Measurements from ENCODE around the gene PCCA. TPM values are rescaled to one million over a fixed set of nuclear protein-coding genes. Genes with fewer than 3 reads are reported as not detected.

Gene PCCA
- polyA plus RNA-seq, 1 of the 3 experiments (the other 2 are of a cell fraction): 7.3 TPM

- CTCF ChIA-PET: no interaction called here
- DNase-seq: no peak
- WGBS (ENCODE audit: low lambda C conversion rate): 75% methylated on average over 3 of the region's 3 CpGs
Measured at GRCh38 chr13:100244431-100244830, 155.5 kb downstream of the PCCA start.

GRCh38 chr13:100245104-100245503 lies 156.2 kb downstream of the PCCA start:
- Histone ChIP-seq H3K36me3 (replicated peaks in 1 of 2; ENCODE audit: control insufficient read depth in 1 of 2, insufficient read depth in 2 of 2, low read length in 1 of 2) (peaks cover 0 to 22% of the 10 kb centered on the region in 2 experiments), H3K9me3 (peaks cover 16% of the 10 kb centered on the region), H3K9ac (no peak overlapping the region), H3K4me1 (ENCODE audit: control insufficient read depth in 1 of 2, insufficient read depth in 2 of 2, low read depth in 1 of 2, low read length in 1 of 2) (no peaks in the 10 kb centered on the region), H2AFZ (ENCODE audit: low read depth) (no peak overlapping the region), H3K4me3 (ENCODE audit: low read depth in 2 of 2, low read length in 1 of 2) (no peak overlapping the region), H3K27ac (ENCODE audit: low read depth in 2 of 2, low read length in 1 of 2) (no peak overlapping the region), H3K27me3 (ENCODE audit: insufficient read depth) (no peaks in the 10 kb centered on the region), H3F3A (replicated peaks; ENCODE audit: insufficient read depth) (peaks cover 5% of the 10 kb centered on the region), H4K20me1 (ENCODE audit: insufficient read depth) (no peaks in the 10 kb centered on the region), H3K79me2 (ENCODE audit: insufficient read depth) (no peaks in the 10 kb centered on the region), H3K4me2 (no peak overlapping the region), H3K9me2 (no peaks in the 10 kb centered on the region)
- CTCF ChIA-PET: interaction anchor here (1.2 to 1.7 kb wide), 2 partner anchors 10 to 270 kb away, joined by 5 to 9 read pairs; no protein-coding TSS in a partner anchor
- no peak for DNase-seq
- POLR2A ChIA-PET: no interaction called here
- WGBS (ENCODE audit: low lambda C conversion rate): 55% methylated on average over 1 of the region's 1 CpG
- TF ChIP-seq REST (IDR thresholded peaks at IDR 0.05; ENCODE audit: low read depth, low read length): no peak
- TF ChIP-seq RFX5 (IDR thresholded peaks at IDR 0.05; ENCODE audit: low read length): no peak
- no peak for TF ChIP-seq FOXM1 (IDR thresholded peaks at IDR 0.05; ENCODE audit: low read depth)
- TF ChIP-seq EZH2phosphoT487 (IDR thresholded peaks at IDR 0.05; ENCODE audit: borderline replicate concordance, low read depth): no peak
- no peak for TF ChIP-seq SIN3A (IDR thresholded peaks at IDR 0.05; ENCODE audit: borderline replicate concordance, low read depth, low read length)
- no peak for TF ChIP-seq NFIC (IDR thresholded peaks at IDR 0.05; ENCODE audit: borderline replicate concordance)
- no peak for TF ChIP-seq RAD21 (IDR thresholded peaks at IDR 0.05; ENCODE audit: low read length)
- no peak for TF ChIP-seq SMC3 (IDR thresholded peaks at IDR 0.05; ENCODE audit: low read depth, low read length)
- TF ChIP-seq GABPA (IDR thresholded peaks at IDR 0.05; ENCODE audit: low read depth): no peak

More at GRCh38 chr13:100244431-100244830, 155.5 kb downstream of the PCCA start:
- POLR2A ChIA-PET: no interaction called here
- Histone ChIP-seq H2AFZ (ENCODE audit: low read depth) (no peak overlapping the region), H3K27ac (ENCODE audit: low read depth in 2 of 2, low read length in 1 of 2) (no peak overlapping the region), H3K9me2 (no peaks in the 10 kb centered on the region), H3K9ac (no peak overlapping the region), H3K4me2 (no peak overlapping the region), H4K20me1 (ENCODE audit: insufficient read depth) (no peaks in the 10 kb centered on the region), H3K9me3 (peaks cover 15% of the 10 kb centered on the region), H3K4me1 (ENCODE audit: control insufficient read depth in 1 of 2, insufficient read depth in 2 of 2, low read depth in 1 of 2, low read length in 1 of 2) (no peaks in the 10 kb centered on the region), H3K36me3 (replicated peaks in 1 of 2; ENCODE audit: control insufficient read depth in 1 of 2, insufficient read depth in 2 of 2, low read length in 1 of 2) (peaks cover 0 to 16% of the 10 kb centered on the region in 2 experiments), H3F3A (replicated peaks; ENCODE audit: insufficient read depth) (peaks cover 5% of the 10 kb centered on the region), H3K79me2 (ENCODE audit: insufficient read depth) (no peaks in the 10 kb centered on the region), H3K27me3 (ENCODE audit: insufficient read depth) (no peaks in the 10 kb centered on the region), H3K4me3 (ENCODE audit: low read depth in 2 of 2, low read length in 1 of 2) (no peak overlapping the region)
- TF ChIP-seq IRF3 (IDR thresholded peaks at IDR 0.05; ENCODE audit: low read depth, low read length) (no peak), CTCF (IDR thresholded peaks at IDR 0.05) (no peak), FOXJ3 (CRISPR knock-in tag; IDR thresholded peaks at IDR 0.05) (no peak), MXI1 (IDR thresholded peaks at IDR 0.05; ENCODE audit: low read depth, low read length) (no peak), TEAD4 (IDR thresholded peaks at IDR 0.05; ENCODE audit: borderline replicate concordance, insufficient read depth) (no peak), USF2 (IDR thresholded peaks at IDR 0.05; ENCODE audit: borderline replicate concordance, low read depth, low read length) (no peak)
